Prostate gland (tissue), 2 donors: ENCODE results near the gene CDC20B.

Experiments
- POLR2A ChIP-seq: fragments of 450-650 bp; IDR thresholded peaks from one replicate; pipeline ENCODE4 v1.6.1; 2016; ENCODE audit warnings: antibody characterized with exemption, mild to moderate bottlenecking
- POLR2AphosphoS5 ChIP-seq: sonication (generic); formaldehyde crosslinking; IDR thresholded peaks from one replicate; pipeline ENCODE4 v1.6.1; 2017; ENCODE audit warnings: antibody characterized with exemption
- TF ChIP-seq, protein P1 (sequence below), 4 experiments: fragments of 200-600 bp in 2 of 4; fragments of 450-650 bp in 2 of 4; sonication (generic) in 2 of 4; IDR thresholded peaks; 1 replicate in 3 of 4; 2 replicates in 1 of 4; pipeline ENCODE4 v1.5.1; 2016 to 2019; ENCODE audit warnings: antibody characterized with exemption in 4 of 4, mild to moderate bottlenecking in 2 of 4, moderate library complexity in 2 of 4

GRCh38 chr5:55146080-55146479, 26.9 kb downstream of the CDC20B start:
- TF ChIP-seq POLR2A, result no peak
- TF ChIP-seq, protein P1, sequence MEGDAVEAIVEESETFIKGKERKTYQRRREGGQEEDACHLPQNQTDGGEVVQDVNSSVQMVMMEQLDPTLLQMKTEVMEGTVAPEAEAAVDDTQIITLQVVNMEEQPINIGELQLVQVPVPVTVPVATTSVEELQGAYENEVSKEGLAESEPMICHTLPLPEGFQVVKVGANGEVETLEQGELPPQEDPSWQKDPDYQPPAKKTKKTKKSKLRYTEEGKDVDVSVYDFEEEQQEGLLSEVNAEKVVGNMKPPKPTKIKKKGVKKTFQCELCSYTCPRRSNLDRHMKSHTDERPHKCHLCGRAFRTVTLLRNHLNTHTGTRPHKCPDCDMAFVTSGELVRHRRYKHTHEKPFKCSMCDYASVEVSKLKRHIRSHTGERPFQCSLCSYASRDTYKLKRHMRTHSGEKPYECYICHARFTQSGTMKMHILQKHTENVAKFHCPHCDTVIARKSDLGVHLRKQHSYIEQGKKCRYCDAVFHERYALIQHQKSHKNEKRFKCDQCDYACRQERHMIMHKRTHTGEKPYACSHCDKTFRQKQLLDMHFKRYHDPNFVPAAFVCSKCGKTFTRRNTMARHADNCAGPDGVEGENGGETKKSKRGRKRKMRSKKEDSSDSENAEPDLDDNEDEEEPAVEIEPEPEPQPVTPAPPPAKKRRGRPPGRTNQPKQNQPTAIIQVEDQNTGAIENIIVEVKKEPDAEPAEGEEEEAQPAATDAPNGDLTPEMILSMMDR (IDR thresholded peaks at IDR 0.05), result no peak
- TF ChIP-seq POLR2AphosphoS5, result no peak
